DND-41 (cell line): Measurements from ENCODE around the gene DDIT4L.
A peak's percentile ranks its signal among the peaks of the same experiment; 100 is the strongest.
"Not testable (repeated sequence)": the region's sequence is repeated elsewhere in the genome, so short reads cannot be mapped to it uniquely, and the experiment has no call there.

ENCODE experiments used
- ATAC-seq: fragments of 200-7000 bp; cut with Tn5 transposase; 3 replicates; pipeline ENCODE4 v1.9.1; 2021; ENCODE audit warnings: low read depth; ENCODE audit not compliant: insufficient read depth
- DNase-seq: peaks from one replicate; pipeline ENCODE4 v3.0.0-alpha.2; 2020
- H2AFZ ChIP-seq: 2 replicates; pipeline ENCODE4 v1.6.0; 2012; ENCODE audit warnings: low read depth, low read length
- H3K27ac ChIP-seq: 2 replicates; pipeline ENCODE4 v1.5.1; 2012; ENCODE audit warnings: low read length, inconsistent platforms
- H3K27me3 ChIP-seq: fragments of 200-600 bp; sonication (generic); 2 replicates; pipeline ENCODE4 v1.6.0; 2012; ENCODE audit warnings: low read length, mild to moderate bottlenecking, inconsistent platforms; ENCODE audit not compliant: insufficient read depth, poor library complexity
- H3K36me3 ChIP-seq: 2 replicates; pipeline ENCODE4 v1.5.1; 2012; ENCODE audit warnings: low read length, inconsistent platforms; ENCODE audit not compliant: insufficient read depth
- H3K4me1 ChIP-seq: 2 replicates; pipeline ENCODE4 v1.5.1; 2012; ENCODE audit warnings: mild to moderate bottlenecking, low read length; ENCODE audit not compliant: insufficient read depth
- H3K4me2 ChIP-seq: 2 replicates; pipeline ENCODE4 v1.6.0; 2012; ENCODE audit warnings: mild to moderate bottlenecking, moderate library complexity, low read length, inconsistent platforms; ENCODE audit not compliant: insufficient read depth
- H3K4me3 ChIP-seq, 2 experiments: fragments of 200-600 bp in 1 of 2; shearing (Covaris generic) in 1 of 2; 2 replicates each; pipeline ENCODE4 v1.5.1; 2012 to 2016; ENCODE audit warnings: inconsistent platforms in 2 of 2, low read length in 2 of 2, mild to moderate bottlenecking in 2 of 2, low read depth in 1 of 2, moderate library complexity in 1 of 2
- H3K79me2 ChIP-seq: 2 replicates; pipeline ENCODE4 v1.6.0; 2012; ENCODE audit warnings: low read length, inconsistent platforms; ENCODE audit not compliant: insufficient read depth
- H3K9ac ChIP-seq: 2 replicates; pipeline ENCODE4 v1.6.0; 2012; ENCODE audit warnings: low read depth, mild to moderate bottlenecking, inconsistent platforms, low read length, moderate library complexity
- H3K9me3 ChIP-seq: 2 replicates; pipeline ENCODE4 v1.5.1; 2012; ENCODE audit warnings: low read length, moderate library complexity, mild to moderate bottlenecking, inconsistent platforms; ENCODE audit not compliant: insufficient read depth, severe bottlenecking
- H4K20me1 ChIP-seq: 2 replicates; pipeline ENCODE4 v1.6.0; 2012; ENCODE audit warnings: low read length; ENCODE audit not compliant: insufficient read depth
- EZH2 ChIP-seq: IDR thresholded peaks from 3 replicates; pipeline ENCODE4 v1.6.1; 2012; ENCODE audit warnings: borderline replicate concordance, low read depth, mild to moderate bottlenecking, moderate library complexity, low read length, inconsistent platforms; ENCODE audit not compliant: severe bottlenecking
- TF ChIP-seq, protein P1 (sequence below): IDR thresholded peaks from 2 replicates; pipeline ENCODE4 v1.5.1; 2012; ENCODE audit warnings: borderline replicate concordance, low read length, moderate library complexity, mild to moderate bottlenecking; ENCODE audit not compliant: poor library complexity, severe bottlenecking; ENCODE audit errors: extremely low read depth

The DDIT4L gene

DNA sequence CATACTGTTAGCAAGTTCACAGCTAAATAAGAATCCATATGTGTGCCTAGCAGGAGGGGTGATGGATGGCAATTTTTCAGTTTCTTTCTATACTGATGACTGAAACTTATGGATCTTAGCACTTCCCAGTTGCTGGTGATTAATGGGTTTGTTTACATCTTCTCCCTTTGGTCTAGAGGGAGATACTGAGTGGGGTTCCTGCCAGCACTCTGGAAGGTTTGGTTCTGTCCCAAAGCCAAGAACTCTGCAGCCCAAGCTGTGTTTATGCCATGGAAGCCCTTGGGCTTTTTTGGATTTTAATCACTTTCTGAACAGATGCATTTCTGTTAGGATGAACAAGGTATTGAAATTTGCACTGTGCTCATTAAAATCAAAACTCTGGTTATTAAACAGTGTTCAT is 43.5 kb downstream of the DDIT4L start:
- Histone ChIP-seq H3K9ac (no peak overlapping the region), H3K4me2 (no peak overlapping the region)
- ATAC-seq = no peak

DNA sequence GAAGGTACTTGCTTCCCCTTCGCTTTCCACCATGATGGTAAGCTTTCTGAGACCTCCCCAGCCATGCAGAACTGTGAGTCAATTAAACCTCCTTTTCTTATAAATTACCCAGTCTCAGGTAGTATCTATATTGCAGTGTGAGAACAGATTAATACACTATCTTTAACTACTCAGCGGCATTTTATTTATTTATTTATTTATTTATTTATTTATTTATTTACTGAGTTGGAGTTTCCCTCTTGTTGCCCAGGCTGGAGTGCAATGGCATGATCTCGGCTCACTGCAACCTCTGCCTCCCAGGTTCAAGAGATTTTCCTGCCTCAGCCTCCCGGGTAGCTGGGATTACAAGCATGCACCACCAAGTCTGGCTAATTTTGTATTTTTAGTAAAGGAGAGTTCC is 52.9 kb downstream of the DDIT4L start:
- ATAC-seq, H3K4me2 ChIP-seq, H4K20me1 ChIP-seq: not testable (repeated sequence)

More for the DNA sequence above, 43.5 kb downstream of the DDIT4L start:
- H3K27ac ChIP-seq = peak overlapping the region; percentile 71; the same call in 1 of the 2 replicates
- DNase-seq = no peak
- H3K27me3 ChIP-seq = no peaks in the 10 kb centered on the region
- H3K36me3 ChIP-seq = no peaks in the 10 kb centered on the region
- no peaks in the 10 kb centered on the region for H3K9me3 ChIP-seq
- H2AFZ ChIP-seq = peak overlapping the region; percentile 20
- no peaks in the 10 kb centered on the region for H4K20me1 ChIP-seq
- H3K79me2 ChIP-seq = no peaks in the 10 kb centered on the region
- TF ChIP-seq, protein P1, sequence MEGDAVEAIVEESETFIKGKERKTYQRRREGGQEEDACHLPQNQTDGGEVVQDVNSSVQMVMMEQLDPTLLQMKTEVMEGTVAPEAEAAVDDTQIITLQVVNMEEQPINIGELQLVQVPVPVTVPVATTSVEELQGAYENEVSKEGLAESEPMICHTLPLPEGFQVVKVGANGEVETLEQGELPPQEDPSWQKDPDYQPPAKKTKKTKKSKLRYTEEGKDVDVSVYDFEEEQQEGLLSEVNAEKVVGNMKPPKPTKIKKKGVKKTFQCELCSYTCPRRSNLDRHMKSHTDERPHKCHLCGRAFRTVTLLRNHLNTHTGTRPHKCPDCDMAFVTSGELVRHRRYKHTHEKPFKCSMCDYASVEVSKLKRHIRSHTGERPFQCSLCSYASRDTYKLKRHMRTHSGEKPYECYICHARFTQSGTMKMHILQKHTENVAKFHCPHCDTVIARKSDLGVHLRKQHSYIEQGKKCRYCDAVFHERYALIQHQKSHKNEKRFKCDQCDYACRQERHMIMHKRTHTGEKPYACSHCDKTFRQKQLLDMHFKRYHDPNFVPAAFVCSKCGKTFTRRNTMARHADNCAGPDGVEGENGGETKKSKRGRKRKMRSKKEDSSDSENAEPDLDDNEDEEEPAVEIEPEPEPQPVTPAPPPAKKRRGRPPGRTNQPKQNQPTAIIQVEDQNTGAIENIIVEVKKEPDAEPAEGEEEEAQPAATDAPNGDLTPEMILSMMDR = no peak
- no peak for TF ChIP-seq EZH2
- H3K4me3 ChIP-seq = no peak overlapping the region
- peaks cover 27% of the 10 kb centered on the region for H3K4me1 ChIP-seq

More for the DNA sequence above, 52.9 kb downstream of the DDIT4L start:
- H3K27me3 ChIP-seq, H3K4me3 ChIP-seq, DNase-seq, H2AFZ ChIP-seq, H3K27ac ChIP-seq, H3K9ac ChIP-seq, H3K36me3 ChIP-seq, H3K79me2 ChIP-seq, H3K4me1 ChIP-seq: not testable (repeated sequence)
- H3K9me3 ChIP-seq = peaks cover 15% of the 10 kb centered on the region
